ENCODE data around the gene CD2BP2. TPM values are rescaled to one million over a fixed set of nuclear protein-coding genes. Genes with fewer than 3 reads are reported as not detected.
A peak's percentile ranks its signal among the peaks of the same experiment; 100 is the strongest.

Gene CD2BP2
- polyA plus RNA-seq, 1 donor (not counting 4 experiments of a cell fraction or from before 2014, with no cell fraction given): 49.5 TPM

GRCh38 chr16:30399435-30400186 lies 44.5 kb upstream of the CD2BP2 start:
- H4K20me1 ChIP-seq (ENCODE audit: control insufficient read depth, extremely low read depth, insufficient read depth, low read length): no peaks in the 10 kb centered on the region
- no peaks in the 10 kb centered on the region for H3K9me1 ChIP-seq (ENCODE audit: control insufficient read depth, extremely low read depth, insufficient read depth, low read length)
- peak overlapping the region; percentile 71 for H3K27ac ChIP-seq (ENCODE audit: control insufficient read depth, insufficient read depth, low read length)
- H3K9ac ChIP-seq (ENCODE audit: control insufficient read depth, extremely low read depth, insufficient read depth, low read length): peak overlapping the region; percentile 82
- dilution Hi-C loops (cut with MboI; ENCODE audit: extremely low pct_ligation_motif_present, low sequenced_read_pairs): no loop called here
- peaks cover 4% of the 10 kb centered on the region for H3K79me2 ChIP-seq (ENCODE audit: control insufficient read depth, insufficient read depth, low read length)
- H3K4me1 ChIP-seq (ENCODE audit: control insufficient read depth, extremely low read depth, insufficient read depth, low read length): peaks cover 12% of the 10 kb centered on the region
- no peak for DNase-seq (ENCODE audit: low read depth, low spot score)
- no peaks in the 10 kb centered on the region for H3K27me3 ChIP-seq (ENCODE audit: control insufficient read depth, extremely low read depth, insufficient read depth, low read length)
- peaks cover 0 to 3% of the 10 kb centered on the region in 2 experiments for H3K36me3 ChIP-seq (ENCODE audit: control insufficient read depth in 2 of 2, extremely low read depth in 1 of 2, insufficient read depth in 2 of 2, low read length in 2 of 2)
- peak overlapping the region; percentile 92 for H2AFZ ChIP-seq (ENCODE audit: control insufficient read depth, low read length)
- no peak for TF ChIP-seq EZH2 (IDR thresholded peaks at IDR 0.05; ENCODE audit: low read length)
- TF ChIP-seq, protein P1, sequence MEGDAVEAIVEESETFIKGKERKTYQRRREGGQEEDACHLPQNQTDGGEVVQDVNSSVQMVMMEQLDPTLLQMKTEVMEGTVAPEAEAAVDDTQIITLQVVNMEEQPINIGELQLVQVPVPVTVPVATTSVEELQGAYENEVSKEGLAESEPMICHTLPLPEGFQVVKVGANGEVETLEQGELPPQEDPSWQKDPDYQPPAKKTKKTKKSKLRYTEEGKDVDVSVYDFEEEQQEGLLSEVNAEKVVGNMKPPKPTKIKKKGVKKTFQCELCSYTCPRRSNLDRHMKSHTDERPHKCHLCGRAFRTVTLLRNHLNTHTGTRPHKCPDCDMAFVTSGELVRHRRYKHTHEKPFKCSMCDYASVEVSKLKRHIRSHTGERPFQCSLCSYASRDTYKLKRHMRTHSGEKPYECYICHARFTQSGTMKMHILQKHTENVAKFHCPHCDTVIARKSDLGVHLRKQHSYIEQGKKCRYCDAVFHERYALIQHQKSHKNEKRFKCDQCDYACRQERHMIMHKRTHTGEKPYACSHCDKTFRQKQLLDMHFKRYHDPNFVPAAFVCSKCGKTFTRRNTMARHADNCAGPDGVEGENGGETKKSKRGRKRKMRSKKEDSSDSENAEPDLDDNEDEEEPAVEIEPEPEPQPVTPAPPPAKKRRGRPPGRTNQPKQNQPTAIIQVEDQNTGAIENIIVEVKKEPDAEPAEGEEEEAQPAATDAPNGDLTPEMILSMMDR (optimal IDR thresholded peaks at IDR 0.05 in 1 of 3, IDR thresholded peaks at IDR 0.05 in 1 of 3, conservative IDR thresholded peaks at IDR 0.05 in 1 of 3; ENCODE audit: extremely low read depth in 1 of 3, insufficient read depth in 2 of 3, low read length in 3 of 3): no peak
- no peaks in the 10 kb centered on the region for H3K9me3 ChIP-seq (ENCODE audit: control insufficient read depth, low read depth, low read length)
- H3K4me3 ChIP-seq (ENCODE audit: control insufficient read depth in 2 of 3, extremely low read depth in 1 of 3, insufficient read depth in 2 of 3, low read depth in 1 of 3, low read length in 3 of 3): peak overlapping the region; percentile 44 to 83 (median 79)
- FAIRE-seq: no peak
- H3K4me2 ChIP-seq (ENCODE audit: control insufficient read depth, extremely low read depth, insufficient read depth, low read depth, low read length): peak overlapping the region; percentile 91

DNA sequence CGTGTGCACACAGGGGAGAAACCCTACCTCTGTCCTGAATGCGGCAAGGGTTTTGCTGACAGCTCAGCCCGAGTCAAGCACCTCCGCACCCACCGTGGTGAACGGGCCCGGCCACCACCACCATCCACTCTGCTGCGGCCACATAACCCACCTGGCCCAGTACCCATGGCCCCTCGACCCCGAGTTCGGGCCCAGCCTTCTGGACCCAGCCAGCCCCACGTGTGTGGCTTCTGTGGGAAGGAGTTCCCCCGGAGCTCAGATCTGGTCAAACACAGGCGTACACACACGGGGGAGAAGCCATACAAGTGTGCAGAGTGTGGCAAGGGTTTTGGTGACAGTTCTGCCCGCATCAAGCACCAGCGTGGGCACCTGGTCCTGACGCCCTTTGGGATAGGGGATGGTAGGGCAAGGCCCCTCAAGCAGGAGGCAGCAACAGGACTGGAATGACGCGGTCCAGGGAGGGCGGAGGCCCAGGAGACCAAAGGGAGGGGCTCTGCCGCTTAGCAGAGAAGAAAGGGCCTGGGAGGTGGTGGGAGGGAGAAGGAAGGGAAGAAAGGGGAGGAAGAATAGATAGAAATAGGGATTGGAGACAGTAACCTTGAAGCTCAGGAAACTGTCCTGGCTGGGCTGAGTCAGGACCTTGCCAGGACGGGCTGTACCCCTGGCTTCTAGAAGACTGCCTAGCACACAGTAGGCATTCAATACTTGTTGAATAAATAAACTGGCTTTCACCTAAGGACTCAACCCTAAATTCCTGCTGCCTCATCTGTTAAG lies 43.7 kb upstream of the CD2BP2 start:
- Histone ChIP-seq H3K79me2 (ENCODE audit: control insufficient read depth, insufficient read depth, low read length) (peaks cover 4% of the 10 kb centered on the region), H3K36me3 (ENCODE audit: control insufficient read depth in 2 of 2, extremely low read depth in 1 of 2, insufficient read depth in 2 of 2, low read length in 2 of 2) (peaks cover 0 to 3% of the 10 kb centered on the region in 2 experiments), H3K27me3 (ENCODE audit: control insufficient read depth, extremely low read depth, insufficient read depth, low read length) (no peaks in the 10 kb centered on the region), H3K27ac (ENCODE audit: control insufficient read depth, insufficient read depth, low read length) (no peak overlapping the region), H3K4me1 (ENCODE audit: control insufficient read depth, extremely low read depth, insufficient read depth, low read length) (peaks cover 12% of the 10 kb centered on the region), H3K4me2 (ENCODE audit: control insufficient read depth, extremely low read depth, insufficient read depth, low read depth, low read length) (no peak overlapping the region), H3K4me3 (ENCODE audit: control insufficient read depth in 2 of 3, extremely low read depth in 1 of 3, insufficient read depth in 2 of 3, low read depth in 1 of 3, low read length in 3 of 3) (no peak overlapping the region), H3K9me3 (ENCODE audit: control insufficient read depth, low read depth, low read length) (no peaks in the 10 kb centered on the region), H2AFZ (ENCODE audit: control insufficient read depth, low read length) (no peak overlapping the region), H4K20me1 (ENCODE audit: control insufficient read depth, extremely low read depth, insufficient read depth, low read length) (no peaks in the 10 kb centered on the region), H3K9me1 (ENCODE audit: control insufficient read depth, extremely low read depth, insufficient read depth, low read length) (no peaks in the 10 kb centered on the region), H3K9ac (ENCODE audit: control insufficient read depth, extremely low read depth, insufficient read depth, low read length) (no peak overlapping the region)
- FAIRE-seq: no peak
- dilution Hi-C loops (cut with MboI; ENCODE audit: extremely low pct_ligation_motif_present, low sequenced_read_pairs): no loop called here
- TF ChIP-seq, protein P1 (optimal IDR thresholded peaks at IDR 0.05 in 1 of 3, IDR thresholded peaks at IDR 0.05 in 1 of 3, conservative IDR thresholded peaks at IDR 0.05 in 1 of 3; ENCODE audit: extremely low read depth in 1 of 3, insufficient read depth in 2 of 3, low read length in 3 of 3): no peak
- TF ChIP-seq EZH2 (IDR thresholded peaks at IDR 0.05; ENCODE audit: low read length): no peak
- DNase-seq (ENCODE audit: low read depth, low spot score): no peak

Measured in keratinocyte (primary cell).